GM12891 (cell line): ENCODE measurements around the gene PIP5K1C.

Experiments used
- POLR2A ChIP-seq: IDR thresholded peaks from 2 replicates; pipeline ENCODE4 v1.6.1; 2011; ENCODE audit warnings: low read depth, low read length, control low read depth
- POLR2AphosphoS5 ChIP-seq: IDR thresholded peaks from 2 replicates; pipeline ENCODE4 v1.6.1; 2011; ENCODE audit warnings: low read depth, low read length, control low read depth
- TAF1 ChIP-seq: IDR thresholded peaks from 2 replicates; pipeline ENCODE4 v1.6.1; 2011; ENCODE audit warnings: low read depth, low read length, control low read depth

GRCh38 chr19:3682741-3683404, 17.4 kb downstream of the PIP5K1C start:
- TF ChIP-seq POLR2AphosphoS5, result no peak
- TF ChIP-seq POLR2A, result no peak
- TF ChIP-seq TAF1, result no peak
